DMS114 treated with DMSO at 0.1 percent for 48 hours (cell line): ENCODE data around the gene STEAP3.

Source experiments
- DNase-seq: peaks from one replicate; lab custom pipeline; 2025; ENCODE audit not compliant: unreplicated experiment; lab: John Stamatoyannopoulos, UW

The STEAP3 gene

DNA sequence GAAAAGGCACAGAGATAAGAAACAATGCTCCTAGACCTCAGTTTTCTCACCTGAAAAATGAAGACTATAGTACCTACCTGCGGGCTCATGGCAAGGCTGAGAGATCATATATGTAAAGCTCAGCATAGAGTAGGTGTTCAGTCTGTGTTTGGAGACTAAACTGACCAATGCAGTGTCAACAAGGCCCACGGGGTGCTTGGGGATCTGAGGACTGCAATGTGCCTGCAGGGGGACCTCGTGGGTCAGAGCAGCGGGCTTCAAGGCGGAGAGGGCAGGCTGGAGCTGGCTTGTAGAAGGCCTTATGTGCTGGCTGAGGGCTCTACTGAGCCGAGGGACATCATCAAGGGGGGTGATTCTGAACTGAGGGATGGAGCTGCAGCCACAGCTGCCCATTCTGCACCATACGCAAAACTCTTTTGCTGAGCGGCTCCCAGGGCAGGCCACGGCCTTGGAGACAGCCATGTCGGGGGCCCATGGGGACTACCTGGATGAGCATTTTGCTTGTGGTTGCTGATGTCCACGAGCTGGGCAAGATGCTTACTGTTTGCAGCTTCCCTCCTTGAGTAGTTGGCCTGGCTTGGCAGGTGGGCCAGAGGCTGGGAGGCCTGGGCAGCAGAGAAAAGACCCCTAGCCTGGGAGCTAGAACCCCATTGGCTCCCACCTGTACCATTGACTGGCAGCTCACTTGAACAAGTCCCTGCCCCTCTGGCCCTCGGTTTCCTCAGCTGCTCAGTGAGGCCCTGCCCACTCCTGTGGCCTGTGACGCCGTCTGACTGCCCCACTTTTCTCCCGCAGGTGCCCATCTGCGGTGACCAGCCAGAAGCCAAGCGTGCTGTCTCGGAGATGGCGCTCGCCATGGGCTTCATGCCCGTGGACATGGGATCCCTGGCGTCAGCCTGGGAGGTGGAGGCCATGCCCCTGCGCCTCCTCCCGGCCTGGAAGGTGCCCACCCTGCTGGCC is 23.5 kb downstream of the STEAP3 start:
- DNase-seq, result no peak

DNA sequence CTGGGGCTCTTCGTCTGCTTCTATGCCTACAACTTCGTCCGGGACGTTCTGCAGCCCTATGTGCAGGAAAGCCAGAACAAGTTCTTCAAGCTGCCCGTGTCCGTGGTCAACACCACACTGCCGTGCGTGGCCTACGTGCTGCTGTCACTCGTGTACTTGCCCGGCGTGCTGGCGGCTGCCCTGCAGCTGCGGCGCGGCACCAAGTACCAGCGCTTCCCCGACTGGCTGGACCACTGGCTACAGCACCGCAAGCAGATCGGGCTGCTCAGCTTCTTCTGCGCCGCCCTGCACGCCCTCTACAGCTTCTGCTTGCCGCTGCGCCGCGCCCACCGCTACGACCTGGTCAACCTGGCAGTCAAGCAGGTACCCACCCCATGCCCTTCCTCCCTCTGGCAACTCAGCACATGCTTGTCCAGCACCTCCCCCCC is 24.2 kb downstream of the STEAP3 start:
- no peak for DNase-seq

- DNase-seq, result no peak
Measured at GRCh38 chr2:119248311-119248710, 24.7 kb downstream of the STEAP3 start.

DNA sequence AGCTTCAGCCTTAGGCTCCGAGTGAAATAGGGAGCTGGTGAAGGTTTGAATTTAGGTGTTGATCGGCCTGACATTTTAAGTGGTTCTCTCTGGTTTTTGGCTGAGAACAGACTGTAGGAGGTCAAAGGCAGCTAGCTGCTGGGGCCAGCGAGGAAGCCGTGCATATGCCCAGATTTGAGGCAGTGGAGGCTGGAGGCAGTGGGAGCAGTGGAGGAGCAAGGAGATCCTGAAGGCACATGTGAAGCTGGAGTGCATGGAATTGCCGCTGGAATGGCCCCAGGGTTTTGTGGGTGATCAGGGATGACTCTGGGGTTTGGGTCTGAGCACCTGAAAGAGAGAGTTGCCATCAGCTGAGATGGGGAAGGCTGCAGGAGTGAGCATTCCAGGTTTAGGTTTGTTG is 25.1 kb downstream of the STEAP3 start:
- DNase-seq, result no peak

DNA sequence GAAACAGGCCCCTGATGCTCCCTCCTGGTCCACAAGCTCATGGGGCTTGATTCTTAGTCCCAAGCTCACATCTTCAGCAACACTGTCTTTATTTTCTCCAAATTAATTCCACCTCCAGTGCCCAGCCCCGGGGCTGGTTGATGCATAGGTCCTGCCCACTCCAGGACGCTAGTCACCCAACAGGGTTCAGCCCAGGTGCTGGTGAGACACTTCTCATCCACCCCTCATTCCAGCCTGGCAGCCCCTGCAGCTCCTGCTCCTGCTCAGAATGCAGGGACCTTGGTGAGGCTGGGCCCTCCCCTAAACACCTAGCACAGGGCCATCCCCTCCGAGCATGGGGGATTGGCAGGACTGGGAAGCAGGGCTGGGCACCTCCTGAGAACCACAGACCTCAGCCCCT is 25.7 kb downstream of the STEAP3 start:
- DNase-seq, result no peak

DNA sequence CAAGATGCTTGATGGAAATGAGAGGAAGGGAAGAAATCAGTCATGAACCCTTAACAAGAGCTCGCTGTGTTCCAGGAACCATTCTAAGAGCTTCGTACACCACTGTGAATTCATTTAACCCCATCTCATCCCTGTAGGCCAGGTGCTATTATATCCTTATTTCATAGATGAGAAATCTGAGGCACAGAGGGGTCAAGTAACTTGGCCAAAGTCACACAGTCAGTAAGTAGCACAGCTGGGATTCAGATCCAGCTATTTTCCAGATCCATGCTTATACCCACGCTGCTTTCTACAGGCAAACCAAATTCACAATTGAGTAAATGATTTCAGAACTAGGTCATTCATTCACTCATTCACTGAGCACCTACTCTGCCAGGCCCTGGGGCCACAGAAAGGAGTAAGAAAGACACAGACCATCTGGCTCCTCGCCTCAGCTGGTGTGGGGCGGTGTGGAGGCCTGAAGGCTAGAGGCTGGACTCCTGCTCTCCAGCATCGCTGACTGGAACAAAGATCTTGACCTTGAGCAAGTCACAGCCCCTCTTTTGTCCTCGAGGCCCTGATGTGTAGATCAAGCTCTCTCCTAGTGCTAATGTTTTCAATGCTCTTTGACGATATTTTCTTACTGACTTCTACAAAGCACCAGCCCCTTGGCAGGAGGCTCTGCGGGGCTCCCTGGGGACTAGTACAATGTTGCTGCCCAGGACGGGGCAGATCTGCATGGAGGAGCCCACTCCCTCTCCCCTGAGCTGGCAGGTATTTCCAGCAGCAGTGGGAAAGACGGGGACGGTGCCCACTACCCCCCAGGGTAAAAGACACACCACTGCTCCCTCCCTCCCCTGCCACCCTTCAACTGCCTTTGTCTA is 26.5 kb downstream of the STEAP3 start:
- DNase-seq, result no peak

DNA sequence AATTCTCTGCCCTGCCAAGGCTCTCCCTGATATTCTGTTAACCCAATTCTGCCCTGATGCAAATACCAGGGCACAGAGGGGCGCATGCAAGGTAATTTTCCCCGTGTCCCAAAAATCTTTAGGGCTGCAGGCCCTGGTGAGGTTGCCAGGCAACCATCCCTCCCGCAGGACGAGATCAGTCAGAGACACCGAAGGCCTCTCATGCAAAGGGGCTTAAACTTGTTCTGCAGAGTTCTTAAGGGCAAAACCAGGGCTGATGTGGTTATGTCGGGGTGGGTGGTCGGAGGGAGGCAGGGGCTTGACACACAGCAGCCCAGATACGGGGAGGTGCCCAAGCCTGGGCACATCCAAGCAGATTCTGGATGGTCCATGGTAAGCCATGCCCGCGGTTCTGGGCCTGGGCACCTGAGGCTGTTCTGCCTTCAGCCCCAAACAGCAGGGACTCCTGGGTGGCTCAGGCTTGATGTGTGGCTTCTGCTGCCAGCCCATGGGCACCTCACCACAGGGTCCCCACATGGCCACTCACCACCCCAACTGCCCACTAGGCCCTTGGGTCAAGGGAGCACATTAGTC is 27.2 kb downstream of the STEAP3 start:
- DNase-seq, result no peak

DNA sequence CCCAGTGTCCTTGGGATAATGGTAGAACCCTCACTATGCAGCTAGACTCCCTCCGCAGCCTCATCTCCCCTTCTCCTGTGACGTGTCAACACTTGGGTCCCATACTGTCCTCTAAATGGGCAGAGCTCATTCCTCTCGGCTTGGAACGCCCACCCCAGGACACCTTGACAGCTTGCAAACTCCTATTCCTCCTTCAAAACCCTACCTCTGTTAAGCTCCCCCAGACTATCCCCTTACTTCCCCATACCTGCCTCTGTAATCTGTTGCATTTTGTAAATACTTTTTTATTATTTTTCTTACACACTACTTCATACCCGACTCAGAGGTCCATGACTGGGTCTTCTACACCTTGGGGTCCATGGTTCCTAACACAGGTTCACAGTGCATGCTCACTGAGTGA is 28.0 kb downstream of the STEAP3 start:
- no peak for DNase-seq

GRCh38 chr2:119252186-119253113 is 28.8 kb downstream of the STEAP3 start:
- no peak for DNase-seq

- DNase-seq, result no peak
Measured at GRCh38 chr2:119253114-119253702, 29.6 kb downstream of the STEAP3 start.

DNA sequence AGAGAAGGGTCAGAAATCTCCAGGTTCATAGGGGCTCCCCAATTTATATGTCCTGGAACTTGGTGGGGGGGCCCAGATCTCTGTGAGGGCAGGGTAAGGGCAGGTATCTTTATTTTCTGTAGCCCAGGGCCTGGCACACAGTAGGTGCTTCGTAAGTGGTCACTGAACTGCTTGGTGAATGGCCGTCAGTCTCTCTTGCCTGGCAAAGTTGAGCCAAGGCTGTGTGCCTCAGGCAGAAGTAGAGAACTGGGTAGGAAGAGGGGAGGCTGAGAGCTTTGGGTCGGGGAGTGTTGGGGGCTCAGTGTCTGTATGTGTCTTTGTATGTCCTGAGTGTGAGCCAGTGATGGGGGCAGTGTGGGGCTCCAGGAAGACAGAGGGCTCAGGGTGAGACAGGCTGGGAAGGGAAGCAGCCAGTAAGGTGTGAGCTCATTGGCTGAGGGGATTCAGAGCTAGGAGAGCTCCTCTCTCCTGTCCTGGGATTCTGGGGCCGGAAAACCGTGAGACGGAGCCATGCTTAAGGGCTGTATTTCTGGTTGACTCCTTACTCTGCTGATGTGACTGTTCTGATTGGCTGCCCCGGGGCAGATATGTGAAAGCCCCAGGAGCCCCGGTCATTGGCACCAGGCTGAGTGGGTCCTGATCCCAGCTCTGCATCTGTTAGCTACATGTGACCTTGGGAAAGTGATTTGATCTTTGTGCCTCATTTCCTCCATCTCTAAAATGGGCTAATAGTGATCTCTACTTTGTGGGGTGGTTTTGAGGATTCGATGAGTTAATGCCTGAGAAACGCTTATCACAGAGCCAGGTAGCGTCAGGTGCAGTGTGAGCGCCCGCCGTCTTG is 30.3 kb downstream of the STEAP3 start:
- no peak for DNase-seq

DNA sequence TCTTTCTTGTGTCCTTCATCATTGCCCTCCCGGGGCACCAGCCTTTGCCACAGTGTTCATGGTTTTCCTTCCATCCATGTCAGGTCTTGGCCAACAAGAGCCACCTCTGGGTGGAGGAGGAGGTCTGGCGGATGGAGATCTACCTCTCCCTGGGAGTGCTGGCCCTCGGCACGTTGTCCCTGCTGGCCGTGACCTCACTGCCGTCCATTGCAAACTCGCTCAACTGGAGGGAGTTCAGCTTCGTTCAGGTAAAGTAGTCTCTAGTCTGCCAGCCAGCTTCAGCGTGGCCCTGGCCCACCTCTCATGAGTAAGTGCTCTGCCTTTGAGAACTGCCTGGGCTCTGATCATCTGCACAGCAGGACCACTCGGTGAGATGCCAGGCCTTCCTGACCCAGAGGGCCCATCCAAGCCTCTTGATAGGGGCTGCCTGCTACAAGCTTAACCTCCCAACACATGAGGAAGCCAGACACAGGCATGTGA is 31.0 kb downstream of the STEAP3 start:
- no peak for DNase-seq

DNA sequence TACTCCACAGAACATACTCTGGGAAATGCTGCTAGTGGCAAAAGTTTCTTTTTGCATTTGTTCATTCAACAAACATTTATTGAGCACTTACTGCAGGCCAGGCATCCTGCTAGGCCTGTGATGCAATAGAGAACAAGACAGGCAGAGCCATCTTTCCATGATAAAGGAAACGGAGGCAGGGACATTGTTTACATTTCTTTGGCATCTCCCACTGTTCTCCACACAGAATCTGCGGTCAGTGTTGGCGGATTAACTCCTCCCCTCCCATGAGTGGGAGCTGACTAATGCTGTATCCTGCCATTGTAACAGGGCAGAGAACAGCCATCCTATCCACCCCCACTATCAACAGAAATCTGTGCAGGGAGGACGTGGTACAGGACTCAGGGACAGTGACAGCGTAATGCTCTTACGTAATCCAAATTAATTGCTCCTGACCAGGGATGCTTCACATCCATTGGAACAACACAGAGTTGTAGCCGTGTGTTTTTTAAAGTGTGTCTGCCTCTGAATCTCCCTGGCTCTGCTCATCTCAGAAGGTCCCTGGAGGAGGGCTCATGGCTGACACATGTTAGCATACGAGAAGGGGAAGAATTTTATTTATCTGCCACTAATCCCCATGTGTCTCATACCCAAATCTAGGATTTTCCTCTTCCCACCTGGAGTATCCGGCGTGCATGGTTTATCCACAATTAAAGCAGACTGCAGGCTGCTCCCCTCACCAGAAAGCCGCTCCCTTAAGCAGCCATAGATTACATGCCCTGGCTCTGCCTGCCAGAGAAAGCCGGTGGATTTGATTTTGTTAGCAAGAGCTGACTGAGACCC is 32.3 kb downstream of the STEAP3 start:
- DNase-seq, result no peak

DNA sequence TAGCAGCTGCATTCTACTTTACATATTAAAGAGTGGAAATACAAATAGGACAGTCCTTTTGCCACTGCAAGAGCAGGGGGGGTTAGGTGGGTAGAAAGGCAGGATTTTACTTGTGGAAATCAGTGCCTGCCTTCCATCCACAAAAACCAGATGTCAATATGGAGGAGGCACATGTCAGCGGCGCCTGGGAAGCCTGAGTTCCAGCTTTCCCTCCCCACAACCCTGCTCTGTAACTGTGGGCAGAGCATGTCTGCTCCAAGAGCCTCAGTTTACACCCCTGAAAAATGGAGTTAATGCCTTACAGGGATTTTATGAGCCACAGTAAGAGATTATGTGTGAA is 32.9 kb downstream of the STEAP3 start:
- DNase-seq, result no peak

DNA sequence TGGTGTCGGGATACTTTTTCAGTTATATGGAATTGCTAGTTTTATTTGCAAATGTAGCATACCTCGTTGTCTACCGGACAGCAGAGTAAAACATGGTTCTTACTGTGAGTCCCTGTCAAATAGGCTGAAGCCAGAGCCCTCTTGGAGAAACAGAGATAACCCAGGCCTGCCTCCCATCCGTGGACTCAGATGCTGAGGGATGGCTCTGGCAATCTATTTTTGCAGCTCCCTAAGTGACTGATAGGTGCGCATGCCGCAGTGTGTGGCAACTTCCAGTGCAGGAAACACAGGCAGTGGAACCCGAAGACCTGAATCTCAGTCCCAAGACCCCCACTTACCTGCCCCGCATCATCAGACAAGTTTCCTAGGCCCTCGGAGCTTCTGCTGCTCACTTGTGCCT is 33.6 kb downstream of the STEAP3 start:
- DNase-seq, result no peak

DNA sequence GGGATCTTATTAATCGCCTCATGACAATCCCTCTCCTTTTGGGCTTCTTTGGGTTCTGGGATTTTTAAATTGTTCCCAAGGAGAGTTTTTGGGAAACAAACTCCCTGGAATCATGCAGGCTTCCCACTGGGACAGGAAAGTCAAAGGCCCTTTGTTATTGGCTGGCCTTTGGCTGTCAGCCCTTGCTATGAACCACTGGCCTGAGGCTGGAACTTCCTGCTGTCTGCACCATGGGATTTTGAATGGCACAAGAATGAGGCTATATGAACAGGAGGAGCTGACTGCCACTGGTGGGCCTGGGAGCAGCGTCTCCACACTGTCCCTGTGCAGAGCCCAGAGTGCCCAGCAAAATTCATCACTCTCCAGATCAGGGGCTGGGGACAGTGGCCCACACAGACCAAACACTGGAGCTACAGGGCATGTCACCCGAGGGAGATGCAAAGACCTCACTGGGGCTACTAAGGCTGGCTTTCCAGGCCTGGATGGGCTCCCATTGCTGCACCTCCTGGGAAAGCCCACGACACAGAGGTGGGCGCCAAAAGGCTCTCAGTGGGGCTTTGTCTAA is 35.7 kb downstream of the STEAP3 start:
- no peak for DNase-seq

- DNase-seq, result no peak
Measured at GRCh38 chr2:119260646-119261492, 37.2 kb downstream of the STEAP3 start.
